K562 (cell line): ENCODE data around the gene SCIN.
"Not testable (repeated sequence)": the region's sequence is repeated elsewhere in the genome, so short reads cannot be mapped to it uniquely, and the experiment has no call there.

Source experiments
- EP300 ChIP-seq: IDR thresholded peaks from 2 replicates; pipeline ENCODE4 v1.6.1; 2012; ENCODE audit warnings: low read length, improper control_type of control experiment
- EZH2 ChIP-seq: IDR thresholded peaks from 2 replicates; pipeline ENCODE4 v1.6.1; 2012; ENCODE audit warnings: low read depth, mild to moderate bottlenecking, inconsistent platforms, low read length, borderline replicate concordance
- KAT7 ChIP-seq: sonication (generic); formaldehyde crosslinking; IDR thresholded peaks from 2 replicates; pipeline ENCODE4 v1.8.0; 2022; ENCODE audit warnings: missing genetic modification reagents, mild to moderate bottlenecking, borderline replicate concordance
- MYC ChIP-seq, 2 experiments: fragments of 250-450 bp in 1 of 2; sonication (Bioruptor Pico) in 1 of 2; IDR thresholded peaks; 2 replicates each; pipeline versions ENCODE4 v1.5.1 to v1.6.1; 2012 to 2021; ENCODE audit warnings: low read depth in 2 of 2, borderline replicate concordance in 1 of 2, improper control_type of control experiment in 1 of 2, low read length in 1 of 2, mild to moderate bottlenecking in 1 of 2, moderate library complexity in 1 of 2
- RBM25 ChIP-seq: fragments of 200-400 bp; formaldehyde crosslinking; IDR thresholded peaks from 2 replicates; pipeline ENCODE4 v1.6.1; 2018; ENCODE audit warnings: low read length, low read depth, moderate library complexity; ENCODE audit not compliant: severe bottlenecking
- REST ChIP-seq, 2 experiments: fragments of 450-650 bp; formaldehyde crosslinking in 1 of 2; IDR thresholded peaks; 2 replicates each; pipeline versions ENCODE4 v1.4.0 to v1.6.1; 2014 to 2020; ENCODE audit warnings: mild to moderate bottlenecking in 2 of 2, borderline replicate concordance in 1 of 2, low read depth in 1 of 2

GRCh38 chr7:12660423-12660822 lies 89.9 kb downstream of the SCIN start:
- TF ChIP-seq RBM25; REST (IDR thresholded peaks at IDR 0.05; ENCODE audit: borderline replicate concordance); REST (CRISPR knock-in tag; IDR thresholded peaks at IDR 0.05; ENCODE audit: low read depth); EZH2; KAT7; MYC (IDR thresholded peaks at IDR 0.05; ENCODE audit: low read depth, low read length); MYC (CRISPR knock-in tag; IDR thresholded peaks at IDR 0.05; ENCODE audit: borderline replicate concordance, low read depth); EP300: not testable (repeated sequence)
